WTC11 (cell line): ENCODE data around the gene GRIN1. TPM values are rescaled to one million over a fixed set of nuclear protein-coding genes. Genes with fewer than 3 reads are reported as not detected.

Experiments used
- ATAC-seq: fragments of 200-7000 bp; cut with Tn5 transposase; 2 replicates; pipeline ENCODE4 v1.10.0; 2021; ENCODE audit warnings: mild to moderate bottlenecking, moderate library complexity
- CTCF ChIA-PET: fragments of 300-600 bp; sonication (Branson Sonifier 250); formaldehyde crosslinking; loops from one replicate; lab custom pipeline; 2021; ENCODE audit warnings: antibody characterized with exemption; lab: Charles Lee
- POLR2A ChIA-PET: fragments of 350-600 bp; sonication (Branson Sonifier 250); formaldehyde crosslinking; loops from one replicate; lab custom pipeline; 2021; ENCODE audit warnings: antibody characterized with exemption; lab: Charles Lee
- DNase-seq: peaks from one replicate; pipeline ENCODE4 v3.0.0; 2021; ENCODE audit warnings: low spot score
- H3K27ac Mint-ChIP-seq: 2 replicates; pipeline ENCODE4 v1.8.0; 2021; ENCODE audit warnings: mixed read lengths
- H3K27me3 Mint-ChIP-seq: 2 replicates; pipeline ENCODE4 v1.8.0; 2021; ENCODE audit warnings: low read depth, mild to moderate bottlenecking, moderate library complexity, mixed read lengths
- H3K36me3 Mint-ChIP-seq: 2 replicates; pipeline ENCODE4 v1.8.0; 2021; ENCODE audit warnings: mixed read lengths
- H3K4me1 Mint-ChIP-seq: 2 replicates; pipeline ENCODE4 v1.8.0; 2022; ENCODE audit warnings: mixed read lengths
- H3K4me3 Mint-ChIP-seq: 2 replicates; pipeline ENCODE4 v1.8.0; 2021; ENCODE audit warnings: mild to moderate bottlenecking, moderate library complexity, mixed read lengths
- H3K9me3 Mint-ChIP-seq: 2 replicates; pipeline ENCODE4 v1.8.0; 2021; ENCODE audit warnings: mixed read lengths
- AFF4 ChIP-seq: sonication (generic); formaldehyde crosslinking; IDR thresholded peaks from 2 replicates; pipeline ENCODE4 v1.8.1; 2023; ENCODE audit warnings: mild to moderate bottlenecking, missing genetic modification reagents, borderline replicate concordance
- EMX1 ChIP-seq: fragments of 250-450 bp; sonication (Bioruptor Pico); IDR thresholded peaks from 2 replicates; pipeline ENCODE4 v1.8.0; 2021; ENCODE audit warnings: mild to moderate bottlenecking
- GTF2I ChIP-seq: fragments of 250-450 bp; sonication (Bioruptor Pico); conservative IDR thresholded peaks from 2 replicates; pipeline ENCODE4 v1.4.0; 2021; ENCODE audit warnings: mild to moderate bottlenecking
- RELA ChIP-seq: sonication (generic); formaldehyde crosslinking; IDR thresholded peaks from 2 replicates; pipeline ENCODE4 v1.8.1; 2022; ENCODE audit warnings: missing genetic modification reagents, mild to moderate bottlenecking, borderline replicate concordance
- SMAD4 ChIP-seq: sonication (generic); formaldehyde crosslinking; IDR thresholded peaks from 2 replicates; pipeline ENCODE4 v1.8.0; 2022; ENCODE audit warnings: mild to moderate bottlenecking, missing genetic modification reagents
- TCF7 ChIP-seq: sonication (generic); formaldehyde crosslinking; IDR thresholded peaks from 2 replicates; pipeline ENCODE4 v1.8.0; 2022; ENCODE audit warnings: mild to moderate bottlenecking, low read depth, missing genetic modification reagents, moderate library complexity
- ZBTB21 ChIP-seq: sonication (generic); formaldehyde crosslinking; IDR thresholded peaks from 2 replicates; pipeline ENCODE4 v1.8.1; 2023; ENCODE audit warnings: mild to moderate bottlenecking, missing genetic modification reagents, borderline replicate concordance
- ZNF138 ChIP-seq: sonication (generic); formaldehyde crosslinking; conservative IDR thresholded peaks from 2 replicates; pipeline ENCODE4 v1.8.1; 2022; ENCODE audit warnings: mild to moderate bottlenecking, moderate library complexity, missing genetic modification reagents
- ZNF232 ChIP-seq: sonication (generic); formaldehyde crosslinking; IDR thresholded peaks from 2 replicates; pipeline ENCODE4 v1.8.0; 2022; ENCODE audit warnings: mild to moderate bottlenecking, missing genetic modification reagents
- ZNF416 ChIP-seq: fragments of 250-450 bp; sonication (Bioruptor Pico); IDR thresholded peaks from 2 replicates; pipeline ENCODE4 v1.9.0; 2021; ENCODE audit warnings: mild to moderate bottlenecking, inconsistent platforms
- total RNA-seq: library from RNA; stranded (reverse); gene quantifications from 3 replicates; pipeline ENCODE4 v1.2.3, GENCODE V29; 2021
- TF ChIP-seq, protein P1 (sequence below): sonication (generic); formaldehyde crosslinking; IDR thresholded peaks from 2 replicates; pipeline ENCODE4 v1.8.1; 2022; ENCODE audit warnings: mild to moderate bottlenecking, missing genetic modification reagents, moderate library complexity, borderline replicate concordance
- TF ChIP-seq, protein P2 (sequence below): sonication (generic); formaldehyde crosslinking; IDR thresholded peaks from 2 replicates; pipeline ENCODE4 v1.8.0; 2023; ENCODE audit warnings: missing genetic modification reagents, mild to moderate bottlenecking, borderline replicate concordance

GRIN1 gene
- total RNA-seq, 1 experiment from 2014 or later, result 4.1 TPM

- H3K27ac Mint-ChIP-seq, result no peak overlapping the region
- CTCF ChIA-PET, result no interaction called here
- POLR2A ChIA-PET, result interaction anchor here (0.5 kb wide), 1 partner anchor 91 kb away, joined by 3 read pairs; no protein-coding TSS in a partner anchor
- ATAC-seq (no peak), DNase-seq (no peak)
- no peaks in the 10 kb centered on the region for H3K4me1 Mint-ChIP-seq
- 0 out of 2 replicates have a peak, but pooled peaks cover 5% of the 10 kb centered on the region for H3K36me3 Mint-ChIP-seq
- H3K27me3 Mint-ChIP-seq, result peaks cover 14% of the 10 kb centered on the region
- no peak overlapping the region for H3K4me3 Mint-ChIP-seq
- no peak for TF ChIP-seq TCF7 (CRISPR knock-in tag)
- TF ChIP-seq AFF4 (CRISPR knock-in tag), result no peak
- no peak for TF ChIP-seq ZBTB21 (CRISPR knock-in tag)
- no peak for TF ChIP-seq RELA (CRISPR knock-in tag)
- no peak for TF ChIP-seq EMX1 (CRISPR knock-in tag)
- TF ChIP-seq, all 79 proteins: peak for 0
- H3K9me3 Mint-ChIP-seq, result no peaks in the 10 kb centered on the region
These were observed 28.6 kb upstream of the GRIN1 start for GRCh38 chr9:137110147-137110910.

DNA sequence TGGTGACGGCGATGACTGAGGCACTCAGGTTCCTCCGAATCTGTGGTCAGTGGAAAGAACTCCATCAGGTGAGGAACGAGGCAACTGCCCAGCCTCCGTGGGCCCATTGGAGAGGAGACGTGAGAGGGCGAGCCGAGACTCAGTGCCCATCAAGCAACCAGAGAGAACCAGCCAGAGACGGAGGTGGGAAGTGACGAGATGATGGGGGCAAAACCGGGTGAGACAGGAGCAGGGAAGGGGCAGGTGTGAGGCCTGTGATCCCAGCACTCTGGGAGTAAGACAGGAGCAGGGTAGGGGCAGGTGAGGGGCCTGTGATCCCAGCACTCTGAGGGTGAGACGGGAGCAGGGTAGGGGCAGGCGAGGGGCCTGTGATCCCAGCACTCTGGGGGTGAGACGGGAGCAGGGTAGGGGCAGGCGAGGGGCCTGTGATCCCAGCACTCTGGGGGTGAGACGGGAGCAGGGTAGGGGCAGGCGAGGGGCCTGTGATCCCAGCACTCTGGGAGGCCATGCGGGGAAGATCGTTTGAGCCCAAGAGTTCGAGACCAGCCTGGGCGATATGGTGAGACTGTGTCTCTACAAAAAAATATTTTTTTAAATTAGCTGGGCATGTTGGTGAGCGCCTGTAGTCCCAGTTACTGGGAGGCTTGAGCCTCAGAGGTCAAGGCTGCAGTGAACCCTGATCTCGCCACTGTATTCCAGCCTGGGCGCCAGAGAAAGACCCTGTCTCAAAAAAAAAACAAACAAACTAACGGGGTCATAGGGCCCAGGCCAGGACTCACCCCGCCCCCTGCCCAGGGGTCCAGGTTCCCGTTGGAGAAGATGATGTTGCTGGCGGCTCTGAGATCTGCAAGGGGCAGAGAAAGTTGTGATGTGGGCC is 27.8 kb upstream of the GRIN1 start:
- DNase-seq, result no peak
- TF ChIP-seq ZNF416, result no peak
- TF ChIP-seq, protein P1, sequence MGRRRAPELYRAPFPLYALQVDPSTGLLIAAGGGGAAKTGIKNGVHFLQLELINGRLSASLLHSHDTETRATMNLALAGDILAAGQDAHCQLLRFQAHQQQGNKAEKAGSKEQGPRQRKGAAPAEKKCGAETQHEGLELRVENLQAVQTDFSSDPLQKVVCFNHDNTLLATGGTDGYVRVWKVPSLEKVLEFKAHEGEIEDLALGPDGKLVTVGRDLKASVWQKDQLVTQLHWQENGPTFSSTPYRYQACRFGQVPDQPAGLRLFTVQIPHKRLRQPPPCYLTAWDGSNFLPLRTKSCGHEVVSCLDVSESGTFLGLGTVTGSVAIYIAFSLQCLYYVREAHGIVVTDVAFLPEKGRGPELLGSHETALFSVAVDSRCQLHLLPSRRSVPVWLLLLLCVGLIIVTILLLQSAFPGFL, result no peak
- TF ChIP-seq ZNF232 (CRISPR knock-in tag), result no peak
- TF ChIP-seq ZNF138 (CRISPR knock-in tag), result no peak
- TF ChIP-seq, protein P2, sequence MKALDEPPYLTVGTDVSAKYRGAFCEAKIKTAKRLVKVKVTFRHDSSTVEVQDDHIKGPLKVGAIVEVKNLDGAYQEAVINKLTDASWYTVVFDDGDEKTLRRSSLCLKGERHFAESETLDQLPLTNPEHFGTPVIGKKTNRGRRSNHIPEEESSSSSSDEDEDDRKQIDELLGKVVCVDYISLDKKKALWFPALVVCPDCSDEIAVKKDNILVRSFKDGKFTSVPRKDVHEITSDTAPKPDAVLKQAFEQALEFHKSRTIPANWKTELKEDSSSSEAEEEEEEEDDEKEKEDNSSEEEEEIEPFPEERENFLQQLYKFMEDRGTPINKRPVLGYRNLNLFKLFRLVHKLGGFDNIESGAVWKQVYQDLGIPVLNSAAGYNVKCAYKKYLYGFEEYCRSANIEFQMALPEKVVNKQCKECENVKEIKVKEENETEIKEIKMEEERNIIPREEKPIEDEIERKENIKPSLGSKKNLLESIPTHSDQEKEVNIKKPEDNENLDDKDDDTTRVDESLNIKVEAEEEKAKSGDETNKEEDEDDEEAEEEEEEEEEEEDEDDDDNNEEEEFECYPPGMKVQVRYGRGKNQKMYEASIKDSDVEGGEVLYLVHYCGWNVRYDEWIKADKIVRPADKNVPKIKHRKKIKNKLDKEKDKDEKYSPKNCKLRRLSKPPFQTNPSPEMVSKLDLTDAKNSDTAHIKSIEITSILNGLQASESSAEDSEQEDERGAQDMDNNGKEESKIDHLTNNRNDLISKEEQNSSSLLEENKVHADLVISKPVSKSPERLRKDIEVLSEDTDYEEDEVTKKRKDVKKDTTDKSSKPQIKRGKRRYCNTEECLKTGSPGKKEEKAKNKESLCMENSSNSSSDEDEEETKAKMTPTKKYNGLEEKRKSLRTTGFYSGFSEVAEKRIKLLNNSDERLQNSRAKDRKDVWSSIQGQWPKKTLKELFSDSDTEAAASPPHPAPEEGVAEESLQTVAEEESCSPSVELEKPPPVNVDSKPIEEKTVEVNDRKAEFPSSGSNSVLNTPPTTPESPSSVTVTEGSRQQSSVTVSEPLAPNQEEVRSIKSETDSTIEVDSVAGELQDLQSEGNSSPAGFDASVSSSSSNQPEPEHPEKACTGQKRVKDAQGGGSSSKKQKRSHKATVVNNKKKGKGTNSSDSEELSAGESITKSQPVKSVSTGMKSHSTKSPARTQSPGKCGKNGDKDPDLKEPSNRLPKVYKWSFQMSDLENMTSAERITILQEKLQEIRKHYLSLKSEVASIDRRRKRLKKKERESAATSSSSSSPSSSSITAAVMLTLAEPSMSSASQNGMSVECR, result no peak
- TF ChIP-seq SMAD4 (CRISPR knock-in tag), result no peak
- TF ChIP-seq GTF2I, result no peak
- TF ChIP-seq, all 79 proteins: peak for 0
- POLR2A ChIA-PET, result interaction anchor here (0.5 kb wide), 1 partner anchor 90 kb away, joined by 3 read pairs; no protein-coding TSS in a partner anchor
- Mint-ChIP-seq H3K4me3 (no peak overlapping the region), H3K9me3 (no peaks in the 10 kb centered on the region), H3K4me1 (no peaks in the 10 kb centered on the region), H3K27ac (no peak overlapping the region; the same call in 1 of the 2 replicates), H3K36me3 (no peaks in the 10 kb centered on the region), H3K27me3 (peaks cover 22% of the 10 kb centered on the region)
- CTCF ChIA-PET, result interaction anchor here (1.3 kb wide), 1 partner anchor 43 kb away, joined by 6 read pairs; no protein-coding TSS in a partner anchor
- no peak for ATAC-seq
